Measurements from ENCODE around the gene TEX11.

TEX11 gene

DNA sequence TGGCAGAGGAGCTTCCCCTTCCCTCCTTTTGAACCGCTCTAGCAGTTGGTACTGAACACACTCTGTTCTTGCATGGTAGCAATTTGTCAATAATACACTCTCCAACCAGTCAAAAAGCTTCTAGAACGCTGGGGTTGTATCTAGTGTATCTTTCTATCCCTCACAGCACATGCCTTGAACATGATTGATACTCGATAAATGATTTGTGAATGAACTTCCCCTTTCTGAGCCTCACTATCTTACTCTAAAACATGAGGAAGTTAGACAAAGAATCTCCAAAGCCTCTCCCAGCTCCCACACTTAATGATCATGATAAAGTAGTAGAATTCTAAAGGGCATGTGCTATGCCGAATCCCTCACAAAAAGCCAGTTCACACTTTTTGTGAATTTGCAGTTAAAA, 399.4 kb downstream of the TEX11 start:
- no peaks in the 10 kb centered on the region for H3K36me3 ChIP-seq (ENCODE audit: control insufficient read depth, insufficient read depth, low read length)
- no peak overlapping the region for H3K4me3 ChIP-seq (ENCODE audit: insufficient read depth, low read depth, low read length, poor library complexity, severe bottlenecking)
- no peak for DNase-seq
- H3K27me3 ChIP-seq (replicated peaks; ENCODE audit: control insufficient read depth, insufficient read depth, low read length, poor library complexity, severe bottlenecking) = no peaks in the 10 kb centered on the region
- no peaks in the 10 kb centered on the region for H3K4me1 ChIP-seq (ENCODE audit: control insufficient read depth, insufficient read depth, low read length, poor library complexity, severe bottlenecking)
- H3K9me3 ChIP-seq (ENCODE audit: control insufficient read depth, low read length) = no peaks in the 10 kb centered on the region
- no peak overlapping the region for H3K27ac ChIP-seq (ENCODE audit: insufficient read depth, low read length, poor library complexity, severe bottlenecking)

GRCh38 chrX:70508296-70508911, 400.1 kb downstream of the TEX11 start:
- DNase-seq = no peak
- Histone ChIP-seq H3K36me3 (ENCODE audit: control insufficient read depth, insufficient read depth, low read length) (no peaks in the 10 kb centered on the region), H3K27ac (ENCODE audit: insufficient read depth, low read length, poor library complexity, severe bottlenecking) (no peak overlapping the region), H3K4me3 (ENCODE audit: insufficient read depth, low read depth, low read length, poor library complexity, severe bottlenecking) (no peak overlapping the region), H3K4me1 (ENCODE audit: control insufficient read depth, insufficient read depth, low read length, poor library complexity, severe bottlenecking) (no peaks in the 10 kb centered on the region), H3K27me3 (replicated peaks; ENCODE audit: control insufficient read depth, insufficient read depth, low read length, poor library complexity, severe bottlenecking) (no peaks in the 10 kb centered on the region), H3K9me3 (ENCODE audit: control insufficient read depth, low read length) (no peaks in the 10 kb centered on the region)

- no peak for DNase-seq
- Histone ChIP-seq H3K27me3 (replicated peaks; ENCODE audit: control insufficient read depth, insufficient read depth, low read length, poor library complexity, severe bottlenecking) (no peaks in the 10 kb centered on the region), H3K4me3 (ENCODE audit: insufficient read depth, low read depth, low read length, poor library complexity, severe bottlenecking) (no peak overlapping the region), H3K27ac (ENCODE audit: insufficient read depth, low read length, poor library complexity, severe bottlenecking) (no peak overlapping the region), H3K9me3 (ENCODE audit: control insufficient read depth, low read length) (no peaks in the 10 kb centered on the region), H3K4me1 (ENCODE audit: control insufficient read depth, insufficient read depth, low read length, poor library complexity, severe bottlenecking) (no peaks in the 10 kb centered on the region), H3K36me3 (ENCODE audit: control insufficient read depth, insufficient read depth, low read length) (peaks cover 4% of the 10 kb centered on the region)
Measured at GRCh38 chrX:70505451-70505841, 403.1 kb downstream of the TEX11 start.

DNA sequence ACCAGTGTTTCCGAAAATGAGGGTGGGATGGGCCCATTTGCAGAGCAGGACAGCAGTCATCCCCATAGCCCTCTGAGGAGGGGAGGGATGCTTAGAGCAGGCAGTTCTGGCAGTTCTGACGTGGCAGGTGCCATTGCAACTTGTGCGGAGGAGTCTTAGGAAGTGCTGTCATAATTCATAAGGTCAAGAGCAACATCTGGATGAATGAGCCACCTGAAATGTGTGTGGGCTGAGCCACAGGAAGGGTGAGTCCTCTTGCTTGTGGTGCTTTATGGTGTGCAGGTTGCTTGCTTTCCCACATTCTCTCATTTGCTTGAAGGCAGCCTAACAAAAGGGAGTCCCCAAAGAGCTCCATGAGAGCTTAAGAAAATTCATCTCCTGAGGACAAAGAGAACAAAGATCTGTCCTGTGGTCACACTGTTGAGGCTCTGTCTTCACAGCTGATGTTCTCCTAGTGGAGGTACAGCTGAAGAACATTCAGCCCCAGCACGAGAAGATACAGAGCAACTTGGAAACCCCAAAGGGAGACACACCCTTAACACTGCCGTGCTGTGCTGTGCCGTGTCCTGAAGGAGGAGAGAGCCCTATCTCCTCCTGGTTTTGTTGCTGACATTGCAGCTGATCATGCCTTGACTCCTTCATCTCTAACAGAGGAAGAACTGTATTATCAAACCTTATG, 403.6 kb downstream of the TEX11 start:
- H3K27me3 ChIP-seq (replicated peaks; ENCODE audit: control insufficient read depth, insufficient read depth, low read length, poor library complexity, severe bottlenecking) = no peaks in the 10 kb centered on the region
- H3K27ac ChIP-seq (ENCODE audit: insufficient read depth, low read length, poor library complexity, severe bottlenecking) = no peak overlapping the region

GRCh38 chrX:70500826-70501225, 407.7 kb downstream of the TEX11 start:
- Histone ChIP-seq H3K9me3 (ENCODE audit: control insufficient read depth, low read length) (no peaks in the 10 kb centered on the region), H3K27me3 (replicated peaks; ENCODE audit: control insufficient read depth, insufficient read depth, low read length, poor library complexity, severe bottlenecking) (no peaks in the 10 kb centered on the region), H3K4me3 (ENCODE audit: insufficient read depth, low read depth, low read length, poor library complexity, severe bottlenecking) (no peak overlapping the region), H3K36me3 (ENCODE audit: control insufficient read depth, insufficient read depth, low read length) (peaks cover 7% of the 10 kb centered on the region), H3K27ac (ENCODE audit: insufficient read depth, low read length, poor library complexity, severe bottlenecking) (no peak overlapping the region), H3K4me1 (ENCODE audit: control insufficient read depth, insufficient read depth, low read length, poor library complexity, severe bottlenecking) (no peaks in the 10 kb centered on the region)
- no peak for DNase-seq

More for the DNA sequence above, 403.6 kb downstream of the TEX11 start:
- Histone ChIP-seq H3K4me3 (ENCODE audit: insufficient read depth, low read depth, low read length, poor library complexity, severe bottlenecking) (no peak overlapping the region), H3K36me3 (ENCODE audit: control insufficient read depth, insufficient read depth, low read length) (peaks cover 6% of the 10 kb centered on the region), H3K9me3 (ENCODE audit: control insufficient read depth, low read length) (no peaks in the 10 kb centered on the region), H3K4me1 (ENCODE audit: control insufficient read depth, insufficient read depth, low read length, poor library complexity, severe bottlenecking) (no peaks in the 10 kb centered on the region)
- DNase-seq = no peak

DNA sequence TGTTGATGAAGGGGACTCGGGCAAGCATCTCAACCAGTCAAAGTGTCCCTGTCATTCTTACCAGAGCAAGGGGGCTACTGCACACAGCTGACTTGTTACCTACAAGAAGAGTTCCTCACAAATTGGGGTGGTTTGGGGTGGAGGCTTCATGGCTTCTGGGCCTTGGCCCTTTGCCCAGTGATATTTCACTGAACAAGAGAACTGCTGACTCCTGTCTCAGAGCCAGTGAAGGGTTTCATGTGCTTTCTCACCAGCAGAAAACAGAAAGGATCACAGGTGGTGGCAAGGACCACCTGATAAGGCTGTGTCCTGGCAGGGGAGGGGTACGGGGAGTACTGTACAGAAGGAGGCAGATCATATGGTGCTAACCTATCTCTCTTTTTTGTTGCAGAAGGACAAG, 410.4 kb downstream of the TEX11 start:
- no peak for DNase-seq
- Histone ChIP-seq H3K36me3 (ENCODE audit: control insufficient read depth, insufficient read depth, low read length) (peaks cover 7% of the 10 kb centered on the region), H3K9me3 (ENCODE audit: control insufficient read depth, low read length) (no peaks in the 10 kb centered on the region), H3K27ac (ENCODE audit: insufficient read depth, low read length, poor library complexity, severe bottlenecking) (no peak overlapping the region), H3K27me3 (replicated peaks; ENCODE audit: control insufficient read depth, insufficient read depth, low read length, poor library complexity, severe bottlenecking) (no peaks in the 10 kb centered on the region), H3K4me1 (ENCODE audit: control insufficient read depth, insufficient read depth, low read length, poor library complexity, severe bottlenecking) (no peaks in the 10 kb centered on the region), H3K4me3 (ENCODE audit: insufficient read depth, low read depth, low read length, poor library complexity, severe bottlenecking) (no peak overlapping the region)

DNA sequence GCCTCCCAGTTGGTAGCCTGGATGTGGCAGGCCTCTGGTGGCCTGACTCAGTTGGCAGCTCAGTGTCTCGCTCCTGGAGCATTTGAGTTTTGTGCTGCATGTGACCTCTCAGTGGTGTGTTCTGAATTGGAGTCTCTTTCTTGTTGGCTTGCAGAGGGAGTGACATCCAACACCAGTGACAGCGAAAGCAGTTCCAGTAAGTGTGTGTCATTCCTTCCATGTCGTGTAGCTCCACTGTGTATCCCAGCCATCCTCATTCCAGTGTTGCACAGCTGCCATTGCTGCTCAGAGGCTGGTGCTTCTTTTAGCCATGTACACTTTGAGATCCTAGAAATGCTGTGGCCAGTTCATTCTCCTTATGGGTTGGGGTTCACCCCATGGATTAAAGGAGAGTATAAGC, 411.5 kb downstream of the TEX11 start:
- Histone ChIP-seq H3K9me3 (ENCODE audit: control insufficient read depth, low read length) (no peaks in the 10 kb centered on the region), H3K27ac (ENCODE audit: insufficient read depth, low read length, poor library complexity, severe bottlenecking) (no peak overlapping the region), H3K27me3 (replicated peaks; ENCODE audit: control insufficient read depth, insufficient read depth, low read length, poor library complexity, severe bottlenecking) (no peaks in the 10 kb centered on the region), H3K4me1 (ENCODE audit: control insufficient read depth, insufficient read depth, low read length, poor library complexity, severe bottlenecking) (no peaks in the 10 kb centered on the region), H3K4me3 (ENCODE audit: insufficient read depth, low read depth, low read length, poor library complexity, severe bottlenecking) (no peak overlapping the region), H3K36me3 (ENCODE audit: control insufficient read depth, insufficient read depth, low read length) (peaks cover 7% of the 10 kb centered on the region)
- no peak for DNase-seq

DNA sequence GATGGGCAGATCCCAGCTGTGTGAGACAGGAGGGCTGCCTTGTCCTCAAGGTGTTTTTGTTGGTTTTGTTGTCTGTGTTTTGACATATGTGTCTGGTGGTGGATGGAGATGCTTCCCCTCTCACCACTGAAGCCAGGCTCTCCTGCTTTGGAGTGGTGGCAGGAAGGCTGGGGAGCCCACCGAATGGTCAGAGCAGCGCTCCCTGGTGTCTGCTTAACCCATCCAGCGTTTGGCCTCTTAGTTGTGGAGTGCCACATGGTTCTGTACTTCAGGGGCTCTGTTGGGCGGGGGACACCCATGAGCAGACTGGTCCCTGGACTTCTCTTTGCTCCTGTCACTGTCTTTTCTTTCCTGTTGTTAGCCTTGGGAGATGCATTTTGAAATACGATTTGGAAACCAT, 412.0 kb downstream of the TEX11 start:
- no peaks in the 10 kb centered on the region for H3K9me3 ChIP-seq (ENCODE audit: control insufficient read depth, low read length)
- no peak overlapping the region for H3K27ac ChIP-seq (ENCODE audit: insufficient read depth, low read length, poor library complexity, severe bottlenecking)
- H3K27me3 ChIP-seq (replicated peaks; ENCODE audit: control insufficient read depth, insufficient read depth, low read length, poor library complexity, severe bottlenecking) = no peaks in the 10 kb centered on the region
- H3K4me1 ChIP-seq (ENCODE audit: control insufficient read depth, insufficient read depth, low read length, poor library complexity, severe bottlenecking) = no peaks in the 10 kb centered on the region
- DNase-seq = no peak
- peaks cover 7% of the 10 kb centered on the region for H3K36me3 ChIP-seq (ENCODE audit: control insufficient read depth, insufficient read depth, low read length)
- H3K4me3 ChIP-seq (ENCODE audit: insufficient read depth, low read depth, low read length, poor library complexity, severe bottlenecking) = no peak overlapping the region

GRCh38 chrX:70494441-70494840, 414.1 kb downstream of the TEX11 start:
- no peak overlapping the region for H3K27ac ChIP-seq (ENCODE audit: insufficient read depth, low read length, poor library complexity, severe bottlenecking)
- no peak overlapping the region for H3K4me3 ChIP-seq (ENCODE audit: insufficient read depth, low read depth, low read length, poor library complexity, severe bottlenecking)
- H3K27me3 ChIP-seq (replicated peaks; ENCODE audit: control insufficient read depth, insufficient read depth, low read length, poor library complexity, severe bottlenecking) = no peaks in the 10 kb centered on the region
- no peak for DNase-seq
- H3K4me1 ChIP-seq (ENCODE audit: control insufficient read depth, insufficient read depth, low read length, poor library complexity, severe bottlenecking) = no peaks in the 10 kb centered on the region
- H3K9me3 ChIP-seq (ENCODE audit: control insufficient read depth, low read length) = no peaks in the 10 kb centered on the region
- no peaks in the 10 kb centered on the region for H3K36me3 ChIP-seq (ENCODE audit: control insufficient read depth, insufficient read depth, low read length)

- H3K9me3 ChIP-seq (ENCODE audit: control insufficient read depth, low read length) = no peaks in the 10 kb centered on the region
- H3K27me3 ChIP-seq (replicated peaks; ENCODE audit: control insufficient read depth, insufficient read depth, low read length, poor library complexity, severe bottlenecking) = no peaks in the 10 kb centered on the region
- no peaks in the 10 kb centered on the region for H3K36me3 ChIP-seq (ENCODE audit: control insufficient read depth, insufficient read depth, low read length)
- H3K27ac ChIP-seq (ENCODE audit: insufficient read depth, low read length, poor library complexity, severe bottlenecking) = no peak overlapping the region
- no peaks in the 10 kb centered on the region for H3K4me1 ChIP-seq (ENCODE audit: control insufficient read depth, insufficient read depth, low read length, poor library complexity, severe bottlenecking)
- DNase-seq = no peak
- H3K4me3 ChIP-seq (ENCODE audit: insufficient read depth, low read depth, low read length, poor library complexity, severe bottlenecking) = no peak overlapping the region
Measured at GRCh38 chrX:70488856-70489255, 419.7 kb downstream of the TEX11 start.

All from effector memory CD4-positive, alpha-beta T cell (primary cell).